Cardiac muscle cell (in vitro differentiated cells and primary cell): ENCODE data around the gene STARD8. TPM values are rescaled to one million over a fixed set of nuclear protein-coding genes. Genes with fewer than 3 reads are reported as not detected.
A peak's percentile ranks its signal among the peaks of the same experiment; 100 is the strongest.

Experiments used
- DNase-seq, 2 donors: peaks; one replicate each; pipeline versions ENCODE4 v3.0.0 to v3.0.0-alpha.2; 2010 to 2017; ENCODE audit warnings: low read depth in 1 of 2, low spot score in 1 of 2
- H3K27ac ChIP-seq: fragments of 200-600 bp; sonication (generic); 2 replicates; pipeline ENCODE4 v1.5.1; 2016
- H3K27me3 ChIP-seq: fragments of 200-600 bp; sonication (generic); 2 replicates; pipeline ENCODE4 v1.6.0; 2016; ENCODE audit warnings: control low read depth
- H3K36me3 ChIP-seq: fragments of 200-600 bp; sonication (generic); 2 replicates; pipeline ENCODE4 v1.5.1; 2016; ENCODE audit warnings: control low read depth
- H3K4me1 ChIP-seq: fragments of 200-600 bp; sonication (generic); 2 replicates; pipeline ENCODE4 v1.8.1; 2017; ENCODE audit warnings: low read depth, mild to moderate bottlenecking, mixed run types
- H3K4me3 ChIP-seq: fragments of 200-600 bp; sonication (generic); 2 replicates; pipeline ENCODE4 v1.5.1; 2016; ENCODE audit warnings: mild to moderate bottlenecking
- H3K9me3 ChIP-seq: fragments of 200-600 bp; sonication (generic); 2 replicates; pipeline ENCODE4 v1.5.1; 2017; ENCODE audit warnings: low read depth, mild to moderate bottlenecking, control low read depth
- CTCF ChIP-seq: IDR thresholded peaks from 2 replicates; pipeline ENCODE4 v1.5.1; 2012; ENCODE audit warnings: low read depth, mild to moderate bottlenecking, low read length
- polyA plus RNA-seq: library from polyadenylated mRNA; unstranded; fragments of >200 nt; fragmentation: Nextera tagmentation; extraction: Ambion mirVana; gene quantifications from 2 replicates; pipeline ENCODE4 v1.2.1, GENCODE V29; 2016
- total RNA-seq: library from RNA; depleted of rRNA; stranded (reverse); fragments of >200 nt; gene quantifications from 2 replicates; pipeline ENCODE4 v1.2.3, GENCODE V29; 2016

Gene STARD8
- total and polyA plus RNA-seq, 2 experiments from 2014 or later = 0.60 to 1.9 TPM

DNA sequence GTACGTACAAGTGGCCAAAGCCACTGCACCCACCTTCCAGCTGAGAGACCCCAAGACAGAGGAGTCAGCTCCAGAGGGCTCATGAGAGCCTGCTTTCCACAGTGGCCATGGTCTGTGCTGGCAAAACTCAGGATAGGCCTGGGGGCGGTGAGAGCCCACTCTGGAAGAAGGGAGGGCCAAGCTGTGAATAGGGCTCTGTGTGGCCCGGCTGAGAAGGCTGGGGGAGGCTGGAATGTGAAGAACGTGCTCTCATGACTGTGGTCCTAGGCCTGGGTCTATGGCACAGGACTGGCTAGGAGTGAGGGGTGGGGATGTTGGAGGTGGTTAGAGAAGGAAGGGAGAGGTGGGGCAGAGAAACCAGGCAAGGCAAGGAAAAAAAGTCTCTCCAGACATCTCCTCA is 13.3 kb downstream of the STARD8 start:
- no peak for TF ChIP-seq CTCF
- H3K27ac ChIP-seq = no peak overlapping the region
- no peaks in the 10 kb centered on the region for H3K27me3 ChIP-seq
- no peak for DNase-seq
- H3K4me3 ChIP-seq = no peak overlapping the region
- no peaks in the 10 kb centered on the region for H3K4me1 ChIP-seq
- H3K36me3 ChIP-seq = no peaks in the 10 kb centered on the region
- H3K9me3 ChIP-seq = no peaks in the 10 kb centered on the region

DNA sequence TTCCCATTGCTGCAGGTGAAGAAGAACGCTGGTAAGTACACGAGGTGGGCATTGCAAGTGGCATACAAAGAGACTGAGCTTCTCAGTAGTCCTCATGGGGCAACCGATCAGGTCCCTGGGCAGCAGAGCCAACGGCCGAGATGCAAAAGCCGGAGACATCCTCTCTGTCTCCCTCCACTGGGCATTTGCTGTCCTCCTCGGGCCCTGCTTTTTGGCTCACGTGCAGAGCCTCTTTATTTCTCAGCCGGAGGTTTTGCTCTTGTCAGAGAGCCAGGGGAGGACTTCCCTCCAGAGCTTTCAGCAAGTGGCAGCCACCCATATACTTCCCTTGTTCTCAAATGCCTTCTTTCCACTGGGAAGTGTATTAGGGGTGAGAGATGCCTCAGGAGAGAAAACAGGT is 18.0 kb downstream of the STARD8 start:
- peak; percentile 43 for TF ChIP-seq CTCF
- no peak overlapping the region for H3K4me3 ChIP-seq
- H3K27me3 ChIP-seq = no peaks in the 10 kb centered on the region
- no peak overlapping the region for H3K27ac ChIP-seq
- H3K4me1 ChIP-seq = no peaks in the 10 kb centered on the region
- no peak for DNase-seq
- H3K36me3 ChIP-seq = no peaks in the 10 kb centered on the region
- H3K9me3 ChIP-seq = no peaks in the 10 kb centered on the region

DNA sequence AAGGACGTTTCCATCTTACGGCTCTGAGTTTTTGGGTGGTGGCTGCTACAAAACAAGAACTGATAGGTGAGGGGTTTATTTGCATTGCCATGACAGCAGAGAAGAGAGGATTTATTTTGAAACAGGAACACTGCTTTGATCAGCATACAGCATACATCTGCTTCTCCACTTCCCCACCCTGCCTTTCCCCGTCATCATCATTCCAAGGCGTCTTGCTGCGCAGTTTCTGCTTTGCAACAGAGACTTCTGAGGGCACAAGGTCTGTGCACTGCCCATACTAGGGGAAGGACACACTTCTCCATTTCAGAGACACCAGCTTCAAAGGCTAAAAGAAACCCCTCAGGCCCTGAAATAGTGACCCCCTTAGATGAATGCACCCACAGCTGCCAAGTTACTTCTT is 19.1 kb downstream of the STARD8 start:
- no peaks in the 10 kb centered on the region for H3K9me3 ChIP-seq
- H3K27ac ChIP-seq = no peak overlapping the region
- DNase-seq = no peak
- H3K4me1 ChIP-seq = no peaks in the 10 kb centered on the region
- no peaks in the 10 kb centered on the region for H3K36me3 ChIP-seq
- no peak for TF ChIP-seq CTCF
- no peak overlapping the region for H3K4me3 ChIP-seq
- H3K27me3 ChIP-seq = no peaks in the 10 kb centered on the region

- Histone ChIP-seq H3K27ac (no peak overlapping the region), H3K4me3 (no peak overlapping the region), H3K4me1 (no peaks in the 10 kb centered on the region), H3K27me3 (no peaks in the 10 kb centered on the region), H3K36me3 (no peaks in the 10 kb centered on the region), H3K9me3 (no peaks in the 10 kb centered on the region)
- no peak for TF ChIP-seq CTCF
- DNase-seq = peak in 1 of 2 donors; percentile 25
These were observed 21.8 kb downstream of the STARD8 start for GRCh38 chrX:68669094-68669860.

DNA sequence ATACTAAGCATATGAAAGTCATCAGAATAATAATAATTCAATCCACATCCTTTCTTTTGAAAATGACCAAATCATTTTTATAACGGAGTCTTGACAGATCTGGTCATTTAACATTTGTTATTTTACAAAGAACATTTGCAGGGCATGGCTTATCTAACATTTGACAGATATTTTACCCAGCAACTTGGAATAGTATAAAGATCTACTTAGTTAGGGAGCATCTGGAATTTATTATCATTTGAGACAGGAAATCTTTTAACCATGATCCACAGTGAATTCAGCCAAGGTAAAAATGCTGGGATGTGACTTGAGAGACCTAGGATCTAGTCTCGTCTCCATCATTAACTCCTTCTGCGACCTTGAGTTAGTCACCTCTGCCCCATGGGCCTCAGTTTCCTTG is 22.4 kb downstream of the STARD8 start:
- no peaks in the 10 kb centered on the region for H3K36me3 ChIP-seq
- no peaks in the 10 kb centered on the region for H3K9me3 ChIP-seq
- TF ChIP-seq CTCF = no peak
- DNase-seq = no peak
- H3K4me3 ChIP-seq = no peak overlapping the region
- no peaks in the 10 kb centered on the region for H3K27me3 ChIP-seq
- H3K27ac ChIP-seq = no peak overlapping the region
- H3K4me1 ChIP-seq = no peaks in the 10 kb centered on the region

DNA sequence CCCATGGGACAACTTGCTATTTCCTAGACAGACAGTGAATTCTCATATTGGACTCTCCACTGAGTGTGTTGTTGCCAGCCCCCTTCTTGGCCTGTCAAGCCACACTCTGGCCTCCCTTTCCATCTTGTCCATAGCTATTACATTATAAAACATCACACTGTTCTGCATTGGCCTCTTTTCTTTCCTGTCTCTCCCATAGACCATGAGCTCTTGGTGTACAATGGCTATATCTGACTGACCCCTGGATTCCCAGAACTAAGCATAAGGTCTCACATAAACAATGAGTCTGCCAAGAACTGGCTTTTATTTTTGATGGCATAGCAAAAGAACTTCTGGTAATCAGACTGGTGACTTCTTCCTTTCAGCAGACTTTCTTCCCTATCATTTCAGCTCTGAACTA is 23.8 kb downstream of the STARD8 start:
- H3K9me3 ChIP-seq = no peaks in the 10 kb centered on the region
- no peak for TF ChIP-seq CTCF
- H3K27me3 ChIP-seq = no peaks in the 10 kb centered on the region

More for the DNA sequence above, 23.8 kb downstream of the STARD8 start:
- H3K4me1 ChIP-seq = no peaks in the 10 kb centered on the region
- no peak overlapping the region for H3K4me3 ChIP-seq
- H3K36me3 ChIP-seq = no peaks in the 10 kb centered on the region
- H3K27ac ChIP-seq = no peak overlapping the region
- no peak for DNase-seq
